Measurements from ENCODE around the gene ZNF697.

The ZNF697 gene

DNA sequence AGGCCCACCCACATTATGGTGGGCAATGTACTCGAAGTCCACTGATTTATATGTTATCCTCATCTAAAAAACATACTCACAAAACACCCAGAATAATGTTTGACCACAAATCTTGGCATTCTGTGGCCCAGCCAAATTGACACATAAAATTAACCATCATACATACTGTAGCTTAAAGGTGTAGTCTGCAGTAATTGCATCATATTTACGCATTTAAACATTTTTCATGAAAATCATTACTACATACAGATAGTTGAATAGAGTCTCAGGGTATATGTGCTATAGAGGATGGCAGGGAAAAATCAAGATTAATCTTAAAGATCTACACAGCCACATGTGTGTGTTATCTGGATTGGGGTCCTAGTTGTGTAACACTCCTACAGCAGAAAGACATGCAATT is 14.5 kb downstream of the ZNF697 start:
- CTCF ChIA-PET: interaction anchor here (1.0 to 1.7 kb wide), 3 partner anchors 14 to 78 kb away, joined by 4 to 8 read pairs (median 5); partner anchors contain the start of genes PHGDH and ZNF697
- Histone ChIP-seq H3K27ac (ENCODE audit: extremely low read depth, low read depth, low read length) (no peak overlapping the region), H3K9me3 (ENCODE audit: control insufficient read depth, insufficient read depth, low read depth, low read length) (no peaks in the 10 kb centered on the region), H3K4me1 (ENCODE audit: control insufficient read depth, insufficient read depth, low read length) (peaks cover 20% of the 10 kb centered on the region), H3K36me3 (ENCODE audit: control insufficient read depth in 2 of 2, insufficient read depth in 1 of 2, low read length in 2 of 2) (no peaks in the 10 kb centered on the region), H3K4me3 (ENCODE audit: low read depth, low read length) (no peak overlapping the region)
- TF ChIP-seq ZNF132 (tag by site-specific recombination; IDR thresholded peaks at IDR 0.05; ENCODE audit: borderline replicate concordance) (no peak), ZNF10 (tag by site-specific recombination; IDR thresholded peaks at IDR 0.05) (peak; percentile 73; the same call in 1 of the 2 replicates), GLIS2 (tag by site-specific recombination; IDR thresholded peaks at IDR 0.05) (no peak)
- TF ChIP-seq, protein P1, sequence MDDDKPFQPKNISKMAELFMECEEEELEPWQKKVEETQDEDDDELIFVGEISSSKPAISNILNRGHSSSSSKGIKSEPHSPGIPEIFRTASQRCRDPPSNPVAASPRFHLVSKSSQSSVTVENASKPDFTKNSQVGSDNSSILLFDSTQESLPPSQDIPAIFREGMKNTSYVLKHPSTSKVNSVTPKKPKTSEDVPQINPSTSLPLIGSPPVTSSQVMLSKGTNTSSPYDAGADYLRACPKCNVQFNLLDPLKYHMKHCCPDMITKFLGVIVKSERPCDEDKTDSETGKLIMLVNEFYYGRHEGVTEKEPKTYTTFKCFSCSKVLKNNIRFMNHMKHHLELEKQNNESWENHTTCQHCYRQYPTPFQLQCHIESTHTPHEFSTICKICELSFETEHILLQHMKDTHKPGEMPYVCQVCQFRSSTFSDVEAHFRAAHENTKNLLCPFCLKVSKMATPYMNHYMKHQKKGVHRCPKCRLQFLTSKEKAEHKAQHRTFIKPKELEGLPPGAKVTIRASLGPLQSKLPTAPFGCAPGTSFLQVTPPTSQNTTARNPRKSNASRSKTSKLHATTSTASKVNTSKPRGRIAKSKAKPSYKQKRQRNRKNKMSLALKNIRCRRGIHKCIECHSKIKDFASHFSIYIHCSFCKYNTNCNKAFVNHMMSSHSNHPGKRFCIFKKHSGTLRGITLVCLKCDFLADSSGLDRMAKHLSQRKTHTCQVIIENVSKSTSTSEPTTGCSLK (tag by site-specific recombination; IDR thresholded peaks at IDR 0.05): no peak
- POLR2A ChIA-PET: interaction anchor here (0.6 to 0.9 kb wide), 3 partner anchors 12 to 26 kb away, joined by 3 to 4 read pairs (median 3); partner anchors contain the start of gene ZNF697

DNA sequence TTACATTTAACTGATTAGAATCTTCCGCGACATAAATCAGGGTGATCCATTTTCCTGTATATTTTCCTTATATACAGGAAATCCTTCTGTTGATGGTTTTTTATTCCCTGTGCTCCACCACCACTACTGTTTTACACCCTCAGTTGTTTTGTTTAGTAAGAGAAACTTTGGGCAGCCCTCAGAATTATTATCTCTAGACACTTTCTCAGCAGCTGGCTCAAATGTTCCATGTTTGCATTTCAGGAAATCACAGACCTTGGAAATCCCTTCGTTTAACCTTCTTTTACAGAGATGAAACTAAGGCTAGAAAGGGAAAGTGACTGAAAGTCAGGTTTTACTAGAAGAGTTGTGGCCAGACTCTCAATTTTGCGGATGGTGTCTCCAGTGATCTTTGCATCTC is 15.2 kb downstream of the ZNF697 start:
- Histone ChIP-seq H3K36me3 (ENCODE audit: control insufficient read depth in 2 of 2, insufficient read depth in 1 of 2, low read length in 2 of 2) (no peaks in the 10 kb centered on the region), H3K4me3 (ENCODE audit: low read depth, low read length) (no peak overlapping the region), H3K9me3 (ENCODE audit: control insufficient read depth, insufficient read depth, low read depth, low read length) (no peaks in the 10 kb centered on the region), H3K4me1 (ENCODE audit: control insufficient read depth, insufficient read depth, low read length) (peaks cover 20% of the 10 kb centered on the region), H3K27ac (ENCODE audit: extremely low read depth, low read depth, low read length) (no peak overlapping the region)
- CTCF ChIA-PET: interaction anchor here (0.6 to 1.6 kb wide), 3 partner anchors 13 to 81 kb away, joined by 3 to 11 read pairs (median 3); no protein-coding TSS in a partner anchor
- POLR2A ChIA-PET: interaction anchor here (0.9 kb wide), 1 partner anchor 15 kb away, joined by 3 read pairs; the partner anchor contains the start of gene ZNF697
- TF ChIP-seq ZNF19 (tag by site-specific recombination; IDR thresholded peaks at IDR 0.05; ENCODE audit: low read depth) (no peak), PRDM1 (tag by site-specific recombination; IDR thresholded peaks at IDR 0.05) (peak; percentile 78)

DNA sequence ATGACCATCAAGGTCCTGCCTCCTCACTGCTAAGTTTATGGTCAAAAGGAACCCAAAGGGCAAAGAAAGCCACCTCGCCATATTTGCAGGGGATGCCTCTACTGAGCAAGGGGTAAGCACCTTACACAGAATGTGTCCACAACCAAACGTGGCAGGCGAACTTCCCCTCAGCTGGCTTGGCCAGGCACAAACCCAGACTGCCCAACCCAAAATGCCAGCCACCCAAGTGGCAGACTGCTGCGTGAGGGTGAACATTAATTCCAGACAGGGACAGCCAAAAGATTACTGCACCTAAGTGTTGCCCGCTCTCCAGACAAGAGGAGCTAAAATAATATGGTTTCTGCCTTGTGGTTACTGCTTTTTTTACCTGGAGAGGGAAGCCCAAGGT is 16.0 kb downstream of the ZNF697 start:
- TF ChIP-seq RBAK (tag by site-specific recombination; IDR thresholded peaks at IDR 0.05) (no peak), ZNF223 (tag by site-specific recombination; IDR thresholded peaks at IDR 0.05) (no peak), ZNF311 (tag by site-specific recombination; IDR thresholded peaks at IDR 0.05; ENCODE audit: borderline replicate concordance) (no peak), SCRT2 (tag by site-specific recombination; IDR thresholded peaks at IDR 0.05) (no peak), ZNF621 (tag by site-specific recombination; IDR thresholded peaks at IDR 0.05) (no peak), ZNF324 (tag by site-specific recombination; IDR thresholded peaks at IDR 0.05) (no peak), MYNN (tag by site-specific recombination; IDR thresholded peaks at IDR 0.05; ENCODE audit: borderline replicate concordance) (no peak), BCL11B (tag by site-specific recombination; IDR thresholded peaks at IDR 0.05; ENCODE audit: low read depth) (no peak), ZBTB48 (tag by site-specific recombination; IDR thresholded peaks at IDR 0.05) (no peak), ZNF302 (tag by site-specific recombination; IDR thresholded peaks at IDR 0.05; ENCODE audit: low read depth) (no peak)
- TF ChIP-seq, protein P2, sequence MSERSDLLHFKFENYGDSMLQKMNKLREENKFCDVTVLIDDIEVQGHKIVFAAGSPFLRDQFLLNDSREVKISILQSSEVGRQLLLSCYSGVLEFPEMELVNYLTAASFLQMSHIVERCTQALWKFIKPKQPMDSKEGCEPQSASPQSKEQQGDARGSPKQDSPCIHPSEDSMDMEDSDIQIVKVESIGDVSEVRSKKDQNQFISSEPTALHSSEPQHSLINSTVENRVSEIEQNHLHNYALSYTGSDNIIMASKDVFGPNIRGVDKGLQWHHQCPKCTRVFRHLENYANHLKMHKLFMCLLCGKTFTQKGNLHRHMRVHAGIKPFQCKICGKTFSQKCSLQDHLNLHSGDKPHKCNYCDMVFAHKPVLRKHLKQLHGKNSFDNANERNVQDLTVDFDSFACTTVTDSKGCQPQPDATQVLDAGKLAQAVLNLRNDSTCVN (tag by site-specific recombination; optimal IDR thresholded peaks at IDR 0.05): no peak
- ChIA-PET CTCF (interaction anchor here (0.5 to 1.6 kb wide), 4 partner anchors 14 to 88 kb away, joined by 3 to 11 read pairs (median 4); partner anchors contain the start of gene ZNF697), POLR2A (interaction anchor here (1.3 kb wide), 1 partner anchor 16 kb away, joined by 6 read pairs; the partner anchor contains the start of gene ZNF697)
- peaks cover 16% of the 10 kb centered on the region for H3K4me1 ChIP-seq (ENCODE audit: control insufficient read depth, insufficient read depth, low read length)
- H3K9me3 ChIP-seq (ENCODE audit: control insufficient read depth, insufficient read depth, low read depth, low read length): no peaks in the 10 kb centered on the region
- no peak overlapping the region for H3K4me3 ChIP-seq (ENCODE audit: low read depth, low read length)
- no peaks in the 10 kb centered on the region for H3K36me3 ChIP-seq (ENCODE audit: control insufficient read depth in 2 of 2, insufficient read depth in 1 of 2, low read length in 2 of 2)
- no peak overlapping the region; the same call in 1 of the 2 replicates for H3K27ac ChIP-seq (ENCODE audit: extremely low read depth, low read depth, low read length)
